ENCODE data around the gene SPRY4. TPM values are rescaled to one million over a fixed set of nuclear protein-coding genes. Genes with fewer than 3 reads are reported as not detected.

The SPRY4 gene
- total and polyA plus RNA-seq, 2 of the 8 experiments (the other 6 are each of a cell fraction or from before 2014, with no cell fraction given), result 59.1 to 113 TPM

DNA sequence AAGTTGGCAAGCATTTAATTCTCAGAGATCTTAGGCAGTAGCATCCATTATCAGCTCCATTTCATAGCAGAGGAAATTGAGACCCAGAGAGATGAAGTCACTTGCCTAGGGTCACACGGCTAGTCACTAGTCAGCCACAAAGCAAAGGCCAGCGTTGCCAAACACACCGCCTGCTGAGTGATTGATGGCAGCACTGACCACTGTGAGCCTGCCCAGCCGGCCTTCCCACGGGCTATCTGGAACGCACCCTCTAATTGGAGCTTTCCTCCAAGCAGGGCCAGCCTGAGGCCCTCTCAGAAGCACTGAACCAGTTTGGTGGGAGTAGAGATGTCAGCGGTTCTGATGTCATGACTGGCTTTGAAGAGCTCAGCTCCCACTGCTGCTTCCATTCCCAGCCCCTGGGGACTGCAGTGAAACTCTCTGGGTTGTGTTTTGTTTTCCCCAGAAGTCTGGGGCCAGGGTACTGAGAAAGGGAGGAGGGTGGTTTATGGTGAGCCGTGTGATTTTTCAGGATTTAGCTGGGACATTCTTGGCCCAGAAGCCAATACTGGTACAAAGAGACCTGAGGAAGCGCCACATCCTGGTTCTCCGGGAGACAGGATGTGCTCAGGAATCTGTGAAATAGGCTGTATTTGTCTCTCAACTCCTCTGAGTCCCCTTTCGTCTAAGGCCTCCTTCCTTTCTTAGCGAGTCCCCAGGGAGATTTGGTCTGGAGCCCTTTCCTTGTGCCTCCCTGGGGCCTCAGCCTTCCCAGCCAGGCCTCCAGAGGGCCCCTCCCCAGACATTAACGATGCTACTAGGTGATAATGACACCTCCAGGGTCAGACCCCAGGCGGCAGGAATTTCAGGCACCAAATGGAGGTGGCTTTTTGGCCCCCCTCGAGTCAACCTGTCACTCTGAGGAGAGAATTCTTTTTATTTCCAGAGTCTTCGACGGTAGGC is 44.5 kb downstream of the SPRY4 start:
- WGBS, 2 experiments (ENCODE audit: extremely low coverage in 1 of 2, insufficient coverage in 1 of 2, insufficient read length in 1 of 2, insufficient replicate concordance in 2 of 2, low coverage in 1 of 2, low lambda C conversion rate in 2 of 2, missing lambda C conversion rate in 1 of 2), result 58% methylated on average over 17 of the region's 17 CpGs; no CpG with 5 or more reads in 1 of the 2 experiments
- POLR2A ChIA-PET (ENCODE audit: partially characterized antibody), result interaction anchor here (0.6 to 3.8 kb wide), 14 partner anchors 9 to 127 kb away, joined by 3 to 24 read pairs (median 6); partner anchors contain the start of gene SPRY4
- Histone ChIP-seq H4K91ac (replicated peaks; ENCODE audit: insufficient read length, low read length) (no peak overlapping the region), H3K79me2 (ENCODE audit: control insufficient read depth in 1 of 2, insufficient read depth in 2 of 2, low read length in 2 of 2) (no peaks in the 10 kb centered on the region), H3K4me2 (ENCODE audit: insufficient read depth in 1 of 2, low read depth in 2 of 2, low read length in 2 of 2) (no peak overlapping the region), H4K20me1 (replicated peaks in 1 of 2; ENCODE audit: control insufficient read depth in 1 of 2, insufficient read depth in 2 of 2, low read length in 2 of 2) (no peaks in the 10 kb centered on the region), H4K8ac (ENCODE audit: extremely low read depth, insufficient read depth, low read length) (no peak overlapping the region), H3K79me1 (ENCODE audit: low read depth, low read length) (no peaks in the 10 kb centered on the region), H3K36me3 (ENCODE audit: control insufficient read depth in 2 of 4, insufficient read depth in 4 of 4, low read length in 3 of 4) (no peaks in the 10 kb centered on the region), H2AFZ (ENCODE audit: low read length) (no peak overlapping the region), H3K23me2 (ENCODE audit: low read depth, low read length) (no peaks in the 10 kb centered on the region), H3K4ac (replicated peaks; ENCODE audit: insufficient read length, low read depth, low read length) (no peak overlapping the region), H2BK15ac (ENCODE audit: low read length) (peak overlapping the region; percentile 63; the same call in 1 of the 2 replicates), H2BK20ac (ENCODE audit: low read length) (no peak overlapping the region), H3K27ac (ENCODE audit: low read depth, low read length) (no peak overlapping the region; the same call in 1 of the 2 replicates), H3K9me3 (ENCODE audit: insufficient read depth in 2 of 2, low read depth in 1 of 2, low read length in 1 of 2) (no peaks in the 10 kb centered on the region), H2BK5ac (ENCODE audit: low read depth, low read length) (peak overlapping the region; percentile 35; the same call in 1 of the 2 replicates), H3K27me3 (replicated peaks in 1 of 4; ENCODE audit: control insufficient read depth in 3 of 4, extremely low read depth in 1 of 4, insufficient read depth in 3 of 4, low read length in 3 of 4) (no peaks in the 10 kb centered on the region), H4K5ac (ENCODE audit: insufficient read length, low read depth, low read length) (no peak overlapping the region), H3K4me1 (replicated peaks in 1 of 4; ENCODE audit: control insufficient read depth in 3 of 4, insufficient read depth in 4 of 4, low read length in 3 of 4) (peaks cover 7 to 18% (median 9%) of the 10 kb centered on the region in 4 experiments), H3K14ac (ENCODE audit: insufficient read length) (no peak overlapping the region), H3K56ac (replicated peaks; ENCODE audit: insufficient read length, low read depth, low read length) (no peak overlapping the region), H3K18ac (ENCODE audit: extremely low read depth, low read length) (no peak overlapping the region), H3K4me3 (ENCODE audit: extremely low read depth in 1 of 4, insufficient read depth in 2 of 4, low read depth in 3 of 4, low read length in 4 of 4) (no peak overlapping the region), H2BK120ac (replicated peaks; ENCODE audit: low read depth, low read length) (no peak overlapping the region), H3K9ac (replicated peaks in 1 of 4; ENCODE audit: extremely low read depth in 1 of 4, low read depth in 3 of 4, low read length in 3 of 4) (no peak overlapping the region), H2AK5ac (ENCODE audit: low read depth, low read length) (peak overlapping the region; percentile 10; the same call in 1 of the 2 replicates), H2BK12ac (ENCODE audit: low read depth, low read length) (peak overlapping the region; percentile 35; the same call in 1 of the 2 replicates), H3K23ac (ENCODE audit: insufficient read length) (no peak overlapping the region)
- CTCF ChIA-PET (ENCODE audit: partially characterized antibody), result interaction anchor here (0.8 to 2.2 kb wide), 12 partner anchors 11 to 269 kb away, joined by 3 to 9 read pairs (median 4); no protein-coding TSS in a partner anchor
- FAIRE-seq (peak; percentile 68), DNase-seq (ENCODE audit: low read depth in 1 of 2, low spot score in 2 of 2) (peak in 1 of 2 experiments; percentile 77)
- TF ChIP-seq CREB1 (IDR thresholded peaks at IDR 0.05) (peak; percentile 46; the same call in 1 of the 2 replicates), CEBPB (IDR thresholded peaks at IDR 0.05; ENCODE audit: low read depth, low read length) (peak; percentile 41; the same call in 1 of the 2 replicates), SP1 (IDR thresholded peaks at IDR 0.05; ENCODE audit: low read depth, low read length) (peak; percentile 85), YY1 (IDR thresholded peaks at IDR 0.05; ENCODE audit: low read depth, low read length) (no peak), SAP30 (IDR thresholded peaks at IDR 0.05; ENCODE audit: insufficient read depth, insufficient replicate concordance, low read length) (no peak), POLR2A (IDR thresholded peaks at IDR 0.05; ENCODE audit: control extremely low read depth in 1 of 2, low read depth in 2 of 2, low read length in 2 of 2) (peak in 1 of 2 experiments; percentile 34; a peak in 1 of 3 replicates), JUND (IDR thresholded peaks at IDR 0.05; ENCODE audit: low read length) (no peak), CBX8 (IDR thresholded peaks at IDR 0.05; ENCODE audit: borderline replicate concordance, low read depth, low read length) (no peak)
- TF ChIP-seq, protein P1, sequence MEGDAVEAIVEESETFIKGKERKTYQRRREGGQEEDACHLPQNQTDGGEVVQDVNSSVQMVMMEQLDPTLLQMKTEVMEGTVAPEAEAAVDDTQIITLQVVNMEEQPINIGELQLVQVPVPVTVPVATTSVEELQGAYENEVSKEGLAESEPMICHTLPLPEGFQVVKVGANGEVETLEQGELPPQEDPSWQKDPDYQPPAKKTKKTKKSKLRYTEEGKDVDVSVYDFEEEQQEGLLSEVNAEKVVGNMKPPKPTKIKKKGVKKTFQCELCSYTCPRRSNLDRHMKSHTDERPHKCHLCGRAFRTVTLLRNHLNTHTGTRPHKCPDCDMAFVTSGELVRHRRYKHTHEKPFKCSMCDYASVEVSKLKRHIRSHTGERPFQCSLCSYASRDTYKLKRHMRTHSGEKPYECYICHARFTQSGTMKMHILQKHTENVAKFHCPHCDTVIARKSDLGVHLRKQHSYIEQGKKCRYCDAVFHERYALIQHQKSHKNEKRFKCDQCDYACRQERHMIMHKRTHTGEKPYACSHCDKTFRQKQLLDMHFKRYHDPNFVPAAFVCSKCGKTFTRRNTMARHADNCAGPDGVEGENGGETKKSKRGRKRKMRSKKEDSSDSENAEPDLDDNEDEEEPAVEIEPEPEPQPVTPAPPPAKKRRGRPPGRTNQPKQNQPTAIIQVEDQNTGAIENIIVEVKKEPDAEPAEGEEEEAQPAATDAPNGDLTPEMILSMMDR (IDR thresholded peaks at IDR 0.05; ENCODE audit: control extremely low read depth in 1 of 3, insufficient read depth in 1 of 3, low read depth in 1 of 3, low read length in 3 of 3), result peak in 1 of 3 experiments; percentile 2; a peak in 1 of 4 replicates

Measured in H1 (cell line).